ENCODE measurements around the gene CALHM6.

CALHM6 gene

GRCh38 chr6:116450185-116450710, 10.9 kb upstream of the CALHM6 start:
- TF ChIP-seq EP300 (IDR thresholded peaks at IDR 0.05; ENCODE audit: borderline replicate concordance) (no peak), TEAD4 (IDR thresholded peaks at IDR 0.05) (no peak), CREB1 (IDR thresholded peaks at IDR 0.05; ENCODE audit: low read depth) (no peak), NFIC (IDR thresholded peaks at IDR 0.05) (no peak), YY1 (IDR thresholded peaks at IDR 0.05; ENCODE audit: low read depth) (no peak), USF1 (IDR thresholded peaks at IDR 0.05) (no peak), RAD21 (IDR thresholded peaks at IDR 0.05; ENCODE audit: low read depth) (no peak), EGR1 (IDR thresholded peaks at IDR 0.05) (no peak), MAX (IDR thresholded peaks at IDR 0.05) (no peak), TAF1 (IDR thresholded peaks at IDR 0.05; ENCODE audit: low read depth) (no peak), ZBTB7A (IDR thresholded peaks at IDR 0.05; ENCODE audit: low read depth) (no peak), TCF12 (IDR thresholded peaks at IDR 0.05; ENCODE audit: low read depth) (no peak), FOXM1 (IDR thresholded peaks at IDR 0.05; ENCODE audit: borderline replicate concordance, low read depth) (no peak), CEBPB (IDR thresholded peaks at IDR 0.05) (no peak)
- TF ChIP-seq, protein P1, sequence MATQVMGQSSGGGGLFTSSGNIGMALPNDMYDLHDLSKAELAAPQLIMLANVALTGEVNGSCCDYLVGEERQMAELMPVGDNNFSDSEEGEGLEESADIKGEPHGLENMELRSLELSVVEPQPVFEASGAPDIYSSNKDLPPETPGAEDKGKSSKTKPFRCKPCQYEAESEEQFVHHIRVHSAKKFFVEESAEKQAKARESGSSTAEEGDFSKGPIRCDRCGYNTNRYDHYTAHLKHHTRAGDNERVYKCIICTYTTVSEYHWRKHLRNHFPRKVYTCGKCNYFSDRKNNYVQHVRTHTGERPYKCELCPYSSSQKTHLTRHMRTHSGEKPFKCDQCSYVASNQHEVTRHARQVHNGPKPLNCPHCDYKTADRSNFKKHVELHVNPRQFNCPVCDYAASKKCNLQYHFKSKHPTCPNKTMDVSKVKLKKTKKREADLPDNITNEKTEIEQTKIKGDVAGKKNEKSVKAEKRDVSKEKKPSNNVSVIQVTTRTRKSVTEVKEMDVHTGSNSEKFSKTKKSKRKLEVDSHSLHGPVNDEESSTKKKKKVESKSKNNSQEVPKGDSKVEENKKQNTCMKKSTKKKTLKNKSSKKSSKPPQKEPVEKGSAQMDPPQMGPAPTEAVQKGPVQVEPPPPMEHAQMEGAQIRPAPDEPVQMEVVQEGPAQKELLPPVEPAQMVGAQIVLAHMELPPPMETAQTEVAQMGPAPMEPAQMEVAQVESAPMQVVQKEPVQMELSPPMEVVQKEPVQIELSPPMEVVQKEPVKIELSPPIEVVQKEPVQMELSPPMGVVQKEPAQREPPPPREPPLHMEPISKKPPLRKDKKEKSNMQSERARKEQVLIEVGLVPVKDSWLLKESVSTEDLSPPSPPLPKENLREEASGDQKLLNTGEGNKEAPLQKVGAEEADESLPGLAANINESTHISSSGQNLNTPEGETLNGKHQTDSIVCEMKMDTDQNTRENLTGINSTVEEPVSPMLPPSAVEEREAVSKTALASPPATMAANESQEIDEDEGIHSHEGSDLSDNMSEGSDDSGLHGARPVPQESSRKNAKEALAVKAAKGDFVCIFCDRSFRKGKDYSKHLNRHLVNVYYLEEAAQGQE (IDR thresholded peaks at IDR 0.05; ENCODE audit: low read depth), result no peak

DNA sequence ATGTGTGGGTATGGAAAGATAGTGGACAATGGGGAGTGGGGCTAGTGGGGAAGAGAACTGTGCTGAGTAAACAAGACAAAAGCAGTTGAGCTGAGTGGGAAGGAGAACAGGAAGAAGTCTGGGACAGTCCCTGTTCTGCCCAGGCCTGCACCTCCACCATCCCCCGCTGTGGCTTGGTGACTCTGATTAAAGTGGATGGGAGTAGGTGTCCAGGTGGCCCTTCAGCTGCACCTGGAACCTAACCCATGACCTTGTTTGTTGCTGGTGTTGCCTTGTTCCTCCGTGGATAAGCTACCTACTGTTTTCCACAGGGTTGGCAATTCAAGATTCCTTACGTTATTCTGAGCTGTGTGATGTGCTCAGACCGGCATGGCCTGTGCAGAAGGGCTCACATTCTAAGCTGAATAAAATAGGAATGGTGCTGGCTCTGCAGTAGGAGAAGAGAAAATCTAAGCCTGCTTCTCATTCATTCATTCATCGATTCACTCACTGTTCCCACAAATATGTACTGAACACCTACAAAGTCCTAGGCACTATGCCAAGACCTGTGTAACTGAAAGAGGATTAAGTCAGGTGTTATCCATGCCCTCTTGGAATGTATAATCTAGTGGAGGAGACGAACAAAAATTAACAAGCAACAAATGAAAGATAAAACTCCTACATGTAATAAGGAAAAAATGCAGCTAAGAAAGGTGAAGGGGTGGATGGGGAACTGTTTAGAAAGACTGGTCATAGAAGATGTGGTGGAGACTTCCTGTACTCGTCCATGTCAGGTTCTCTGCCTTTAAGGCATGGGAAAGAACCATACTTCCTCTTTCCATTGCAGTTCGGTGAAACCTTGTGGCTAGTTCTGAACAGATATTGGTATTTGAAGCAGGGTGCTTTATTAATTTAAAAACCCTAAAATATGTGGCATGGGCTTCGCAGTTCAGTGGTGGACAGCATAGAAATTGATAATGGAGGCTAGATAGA, 10.1 kb upstream of the CALHM6 start:
- no peak for TF ChIP-seq TCF12 (IDR thresholded peaks at IDR 0.05; ENCODE audit: low read depth)
- TF ChIP-seq ZBTB7A (IDR thresholded peaks at IDR 0.05; ENCODE audit: low read depth), result no peak
- no peak for TF ChIP-seq TEAD4 (IDR thresholded peaks at IDR 0.05)
- no peak for TF ChIP-seq CEBPB (IDR thresholded peaks at IDR 0.05)
- no peak for TF ChIP-seq RAD21 (IDR thresholded peaks at IDR 0.05; ENCODE audit: low read depth)
- TF ChIP-seq FOXM1 (IDR thresholded peaks at IDR 0.05; ENCODE audit: borderline replicate concordance, low read depth), result no peak
- TF ChIP-seq EP300 (IDR thresholded peaks at IDR 0.05; ENCODE audit: borderline replicate concordance), result no peak
- TF ChIP-seq CREB1 (IDR thresholded peaks at IDR 0.05; ENCODE audit: low read depth), result no peak
- TF ChIP-seq USF1 (IDR thresholded peaks at IDR 0.05), result no peak
- no peak for TF ChIP-seq MAX (IDR thresholded peaks at IDR 0.05)
- TF ChIP-seq, protein P1 (IDR thresholded peaks at IDR 0.05; ENCODE audit: low read depth), result no peak
- TF ChIP-seq YY1 (IDR thresholded peaks at IDR 0.05; ENCODE audit: low read depth), result no peak

GRCh38 chr6:116451916-116452315, 9.3 kb upstream of the CALHM6 start:
- TF ChIP-seq TAF1 (IDR thresholded peaks at IDR 0.05; ENCODE audit: low read depth), result no peak
- no peak for TF ChIP-seq CREB1 (IDR thresholded peaks at IDR 0.05; ENCODE audit: low read depth)
- TF ChIP-seq EGR1 (IDR thresholded peaks at IDR 0.05), result no peak
- no peak for TF ChIP-seq ZBTB7A (IDR thresholded peaks at IDR 0.05; ENCODE audit: low read depth)
- TF ChIP-seq TCF12 (IDR thresholded peaks at IDR 0.05; ENCODE audit: low read depth), result no peak
- TF ChIP-seq USF1 (IDR thresholded peaks at IDR 0.05), result no peak
- TF ChIP-seq EP300 (IDR thresholded peaks at IDR 0.05; ENCODE audit: borderline replicate concordance), result no peak
- no peak for TF ChIP-seq YY1 (IDR thresholded peaks at IDR 0.05; ENCODE audit: low read depth)
- TF ChIP-seq, protein P1 (IDR thresholded peaks at IDR 0.05; ENCODE audit: low read depth), result no peak
- TF ChIP-seq TEAD4 (IDR thresholded peaks at IDR 0.05), result no peak
- no peak for TF ChIP-seq CEBPB (IDR thresholded peaks at IDR 0.05)
- no peak for TF ChIP-seq FOXM1 (IDR thresholded peaks at IDR 0.05; ENCODE audit: borderline replicate concordance, low read depth)
- no peak for TF ChIP-seq RAD21 (IDR thresholded peaks at IDR 0.05; ENCODE audit: low read depth)
- TF ChIP-seq NFIC (IDR thresholded peaks at IDR 0.05), result no peak
- TF ChIP-seq MAX (IDR thresholded peaks at IDR 0.05), result no peak
